T-helper 1 cell treated with Interleukin-12 subunit alpha and Interleukin-12 subunit beta and Interleukin-4 antibody, amounts not matched to agents 30 μg/mL and 1 μg/mL, for 36 hours (primary cell): ENCODE results near the gene FBRSL1.

ENCODE experiments used
- H3K27ac Mint-ChIP-seq: one replicate; pipeline ENCODE4 v1.8.0; 2021; ENCODE audit warnings: mild to moderate bottlenecking, mixed read lengths
- H3K27me3 Mint-ChIP-seq: one replicate; pipeline ENCODE4 v1.8.0; 2021; ENCODE audit warnings: low read depth, mixed read lengths
- H3K36me3 Mint-ChIP-seq: one replicate; pipeline ENCODE4 v1.8.0; 2021; ENCODE audit warnings: low read depth, mixed read lengths
- H3K4me1 Mint-ChIP-seq: one replicate; pipeline ENCODE4 v1.8.0; 2021; ENCODE audit warnings: low read depth, mixed read lengths
- H3K4me3 Mint-ChIP-seq: one replicate; pipeline ENCODE4 v1.8.0; 2021; ENCODE audit warnings: mild to moderate bottlenecking, moderate library complexity, mixed read lengths
- H3K9me3 Mint-ChIP-seq: one replicate; pipeline ENCODE4 v1.8.0; 2021; ENCODE audit warnings: mixed read lengths

FBRSL1 gene

DNA sequence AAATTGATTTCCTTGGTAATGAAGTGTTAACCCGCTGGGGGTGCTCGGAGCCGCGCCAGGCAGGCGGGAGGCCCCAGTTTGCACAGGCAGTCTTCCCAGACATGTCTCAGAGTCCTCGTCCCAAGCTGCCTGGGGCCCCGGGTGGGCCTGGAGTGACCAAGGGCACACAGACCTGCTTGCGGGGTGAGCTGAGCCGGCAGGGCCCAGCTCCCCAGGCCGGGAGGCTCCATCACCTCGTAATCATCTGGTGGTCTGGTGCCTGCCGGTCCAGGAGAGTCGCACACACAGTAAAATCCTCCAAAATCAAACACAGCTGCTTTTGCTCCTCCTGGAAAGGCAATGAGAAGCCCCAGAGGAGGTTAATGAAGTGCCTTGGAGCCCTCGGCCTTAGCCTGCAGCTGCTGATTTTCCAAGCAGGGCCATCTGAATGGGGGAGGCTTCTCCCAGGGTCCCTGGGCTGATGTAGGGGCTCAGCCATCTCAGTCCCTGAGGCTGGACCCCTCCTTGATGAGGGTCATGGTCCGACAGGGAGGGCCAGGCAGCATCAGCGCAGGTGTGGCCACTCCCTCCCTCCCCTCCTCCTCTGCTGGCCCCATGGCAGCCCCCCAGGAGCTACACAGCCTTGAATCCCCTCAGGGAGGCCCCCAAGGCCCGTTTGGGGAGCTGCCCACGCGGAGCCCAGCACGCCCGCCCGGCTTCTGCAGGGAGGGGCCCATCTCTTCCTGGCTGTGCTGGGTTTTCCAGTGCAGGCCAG, 39.4 kb upstream of the FBRSL1 start:
- Mint-ChIP-seq H3K4me3 (no peak overlapping the region), H3K27ac (no peak overlapping the region), H3K36me3 (peaks cover 4% of the 10 kb centered on the region), H3K27me3 (no peaks in the 10 kb centered on the region), H3K4me1 (peaks cover 18% of the 10 kb centered on the region), H3K9me3 (peaks cover 4% of the 10 kb centered on the region)

DNA sequence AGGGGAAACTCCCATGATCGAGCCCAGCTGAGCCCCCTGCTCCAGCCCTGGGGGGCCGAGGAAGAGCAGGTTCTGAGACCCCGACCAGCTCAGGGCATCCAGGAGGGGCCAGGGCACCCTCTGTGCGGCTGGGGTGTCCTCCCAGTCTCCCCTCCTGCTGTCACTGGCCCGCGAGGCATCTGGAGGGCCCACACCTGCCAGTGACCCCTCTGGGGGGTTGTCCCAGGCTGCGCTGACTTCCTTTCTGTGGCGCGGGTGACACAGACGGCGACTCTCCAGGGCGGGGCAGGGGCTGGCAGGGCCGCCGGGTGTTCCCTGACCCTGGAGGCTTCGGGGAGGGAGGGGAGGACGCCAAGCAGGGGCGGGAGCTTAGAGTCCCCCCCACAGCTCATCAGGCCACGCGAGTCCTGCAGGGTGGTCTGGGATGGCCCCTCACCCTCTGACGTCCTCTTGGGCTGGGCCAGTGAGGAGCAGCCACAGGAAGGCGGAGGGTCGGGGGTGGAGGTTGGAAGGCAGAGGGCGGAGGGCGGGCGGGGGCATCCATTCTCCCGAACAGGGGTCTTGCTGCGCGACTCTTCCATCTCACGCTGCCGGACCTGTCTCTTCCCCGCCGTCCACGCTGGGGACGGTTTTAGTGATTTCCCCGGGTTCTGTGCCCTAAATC, 38.6 kb upstream of the FBRSL1 start:
- Mint-ChIP-seq H3K4me3 (no peak overlapping the region), H3K27ac (no peak overlapping the region), H3K9me3 (peaks cover 9% of the 10 kb centered on the region), H3K4me1 (peaks cover 11% of the 10 kb centered on the region), H3K27me3 (no peaks in the 10 kb centered on the region), H3K36me3 (no peaks in the 10 kb centered on the region)

- no peaks in the 10 kb centered on the region for H3K36me3 Mint-ChIP-seq
- H3K4me3 Mint-ChIP-seq = no peak overlapping the region
- no peak overlapping the region for H3K27ac Mint-ChIP-seq
- no peaks in the 10 kb centered on the region for H3K27me3 Mint-ChIP-seq
- peaks cover 9% of the 10 kb centered on the region for H3K4me1 Mint-ChIP-seq
- peaks cover 9% of the 10 kb centered on the region for H3K9me3 Mint-ChIP-seq
Measured at GRCh38 chr12:132451836-132452195, 38.1 kb upstream of the FBRSL1 start.

GRCh38 chr12:132452596-132453350, 37.2 kb upstream of the FBRSL1 start:
- H3K27ac Mint-ChIP-seq = no peak overlapping the region
- H3K27me3 Mint-ChIP-seq = no peaks in the 10 kb centered on the region
- peaks cover 9% of the 10 kb centered on the region for H3K9me3 Mint-ChIP-seq
- H3K4me3 Mint-ChIP-seq = no peak overlapping the region
- H3K4me1 Mint-ChIP-seq = peaks cover 6% of the 10 kb centered on the region
- no peaks in the 10 kb centered on the region for H3K36me3 Mint-ChIP-seq

- Mint-ChIP-seq H3K9me3 (peaks cover 9% of the 10 kb centered on the region), H3K27ac (no peak overlapping the region), H3K4me3 (no peak overlapping the region), H3K4me1 (peaks cover 4% of the 10 kb centered on the region), H3K27me3 (no peaks in the 10 kb centered on the region), H3K36me3 (no peaks in the 10 kb centered on the region)
Measured at GRCh38 chr12:132453361-132454192, 36.4 kb upstream of the FBRSL1 start.

DNA sequence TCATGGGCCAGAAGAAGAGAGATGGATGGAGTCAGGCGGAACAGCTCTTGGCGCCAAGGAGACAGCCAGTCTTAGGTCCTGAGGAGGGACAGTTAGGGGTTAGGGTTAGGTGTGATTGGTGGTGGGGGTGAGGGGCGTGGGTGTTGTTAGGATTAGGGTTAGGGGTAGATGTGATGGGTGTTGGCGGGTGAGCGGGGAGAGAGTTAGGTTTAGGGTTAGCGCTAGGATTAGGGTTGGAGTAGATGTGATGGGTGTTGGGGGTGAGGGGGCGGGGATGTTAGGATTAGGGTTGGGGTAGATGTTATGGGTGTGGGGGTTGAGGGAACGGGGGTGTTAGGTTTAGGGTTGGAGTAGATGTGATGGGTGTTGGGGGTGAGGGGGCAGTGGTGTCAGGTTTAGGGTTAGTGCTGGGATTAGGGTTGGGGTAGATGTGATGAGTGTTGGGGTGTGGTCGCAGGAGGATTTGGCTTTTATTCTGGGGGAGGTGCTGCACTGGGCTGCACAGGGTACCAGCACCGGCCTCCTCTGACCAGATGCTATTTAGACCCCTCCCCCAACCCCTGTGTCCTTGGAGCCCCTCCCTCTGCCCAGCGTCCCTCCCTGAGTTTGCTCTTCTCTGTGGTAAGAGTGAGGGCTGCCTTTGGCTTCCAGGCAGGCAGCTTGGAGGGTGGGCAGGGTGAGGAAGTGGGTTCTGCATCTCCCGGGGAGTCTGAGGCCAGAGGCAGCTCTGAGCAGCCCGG, 35.6 kb upstream of the FBRSL1 start:
- Mint-ChIP-seq H3K4me1 (peaks cover 4% of the 10 kb centered on the region), H3K9me3 (peaks cover 9% of the 10 kb centered on the region), H3K4me3 (no peak overlapping the region), H3K27me3 (no peaks in the 10 kb centered on the region), H3K36me3 (no peaks in the 10 kb centered on the region), H3K27ac (no peak overlapping the region)

DNA sequence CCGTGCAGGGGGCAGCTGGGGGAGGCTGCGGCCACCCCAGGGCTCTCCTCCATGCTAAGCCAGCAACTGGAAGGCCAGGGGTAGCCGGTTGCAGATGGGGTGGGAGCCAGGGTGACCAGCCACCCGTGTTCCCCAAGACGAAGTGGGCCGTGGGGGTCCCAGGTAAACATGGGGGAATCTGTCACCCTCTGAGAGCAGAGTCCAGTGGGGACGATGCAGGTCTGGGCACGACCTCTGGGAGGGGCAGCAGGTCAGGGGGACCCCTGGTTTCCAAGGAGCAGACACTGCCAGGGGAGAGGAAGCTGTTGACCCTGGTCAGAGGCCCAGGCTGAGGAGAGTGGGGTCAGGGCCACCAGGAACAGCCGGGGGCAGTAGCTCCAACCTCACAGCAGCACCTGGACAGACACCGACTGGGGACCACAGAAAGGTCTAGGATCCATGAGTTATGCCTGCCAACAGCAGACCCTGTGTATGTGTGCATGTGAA, 35.0 kb upstream of the FBRSL1 start:
- Mint-ChIP-seq H3K27ac (peak overlapping the region; percentile 16), H3K9me3 (peaks cover 9% of the 10 kb centered on the region), H3K4me1 (no peaks in the 10 kb centered on the region), H3K36me3 (no peaks in the 10 kb centered on the region), H3K4me3 (no peak overlapping the region), H3K27me3 (no peaks in the 10 kb centered on the region)

GRCh38 chr12:132455565-132455964, 34.4 kb upstream of the FBRSL1 start:
- Mint-ChIP-seq H3K27me3 (no peaks in the 10 kb centered on the region), H3K4me1 (no peaks in the 10 kb centered on the region), H3K36me3 (no peaks in the 10 kb centered on the region), H3K27ac (peak overlapping the region; percentile 16), H3K4me3 (no peak overlapping the region), H3K9me3 (peaks cover 9% of the 10 kb centered on the region)

DNA sequence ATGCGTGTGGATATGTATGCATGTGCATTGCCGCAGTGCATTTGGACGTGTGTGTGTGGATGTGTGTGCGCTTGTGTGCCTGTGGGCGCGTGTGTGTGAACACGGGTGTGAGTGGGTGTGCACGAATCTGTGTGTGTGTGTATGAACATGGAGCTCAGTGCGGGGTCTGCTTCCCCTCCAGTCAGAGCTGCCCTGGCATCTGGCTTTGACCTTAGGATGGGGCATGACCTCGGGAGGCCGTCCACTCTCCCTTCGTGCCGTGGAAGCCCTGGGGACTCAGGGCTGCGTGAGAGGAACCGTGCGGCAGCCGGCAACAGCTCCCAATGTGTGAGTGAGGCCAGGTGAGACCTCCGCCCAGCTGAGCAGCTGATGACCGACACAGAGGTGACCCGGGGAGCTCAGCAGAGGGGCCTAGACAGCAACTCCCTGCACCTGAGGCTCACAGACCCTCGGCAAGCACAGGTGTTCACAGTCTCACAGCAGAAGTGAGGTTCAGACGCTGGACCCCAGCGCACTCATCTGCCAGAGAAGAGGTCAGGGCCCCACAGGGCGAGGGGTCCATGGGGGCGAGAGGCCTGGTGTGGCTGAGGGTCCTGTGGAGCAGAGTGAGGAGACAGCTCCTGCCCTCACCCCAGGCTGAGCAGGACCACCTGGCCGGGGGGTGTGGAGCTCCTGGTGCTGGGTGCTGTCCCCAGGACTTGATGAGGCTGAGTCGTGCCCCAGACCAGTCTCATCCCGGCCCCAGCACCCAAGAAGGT, 33.6 kb upstream of the FBRSL1 start:
- no peaks in the 10 kb centered on the region for H3K27me3 Mint-ChIP-seq
- no peak overlapping the region for H3K4me3 Mint-ChIP-seq
- H3K9me3 Mint-ChIP-seq = peaks cover 9% of the 10 kb centered on the region
- no peaks in the 10 kb centered on the region for H3K36me3 Mint-ChIP-seq
- no peaks in the 10 kb centered on the region for H3K4me1 Mint-ChIP-seq
- no peak overlapping the region for H3K27ac Mint-ChIP-seq

- Mint-ChIP-seq H3K27ac (no peak overlapping the region), H3K27me3 (no peaks in the 10 kb centered on the region), H3K9me3 (peaks cover 9% of the 10 kb centered on the region)
Measured at GRCh38 chr12:132456944-132457495, 32.9 kb upstream of the FBRSL1 start.

GRCh38 chr12:132458441-132458840, 31.5 kb upstream of the FBRSL1 start:
- no peak overlapping the region for H3K4me3 Mint-ChIP-seq
- H3K9me3 Mint-ChIP-seq = peaks cover 13% of the 10 kb centered on the region
- H3K27ac Mint-ChIP-seq = no peak overlapping the region
- H3K36me3 Mint-ChIP-seq = no peaks in the 10 kb centered on the region
- peaks cover 3% of the 10 kb centered on the region for H3K4me1 Mint-ChIP-seq
- peaks cover 3% of the 10 kb centered on the region for H3K27me3 Mint-ChIP-seq

More at GRCh38 chr12:132456944-132457495, 32.9 kb upstream of the FBRSL1 start:
- Mint-ChIP-seq H3K36me3 (no peaks in the 10 kb centered on the region), H3K4me1 (no peaks in the 10 kb centered on the region), H3K4me3 (no peak overlapping the region)

GRCh38 chr12:132458846-132459641, 30.9 kb upstream of the FBRSL1 start:
- H3K27ac Mint-ChIP-seq = no peak overlapping the region
- H3K4me3 Mint-ChIP-seq = no peak overlapping the region
- peaks cover 3% of the 10 kb centered on the region for H3K27me3 Mint-ChIP-seq
- peaks cover 13% of the 10 kb centered on the region for H3K9me3 Mint-ChIP-seq
- no peaks in the 10 kb centered on the region for H3K36me3 Mint-ChIP-seq
- peaks cover 3% of the 10 kb centered on the region for H3K4me1 Mint-ChIP-seq
